GM19043 (cell line): ENCODE data around the gene FBF1.
"Not testable (repeated sequence)": the region's sequence is repeated elsewhere in the genome, so short reads cannot be mapped to it uniquely, and the experiment has no call there.

ENCODE experiments used
- ATAC-seq: cut with Tn5 transposase; IDR thresholded peaks from one replicate; pipeline ENCODE4 v1.9.1; 2021; ENCODE audit warnings: low read depth; ENCODE audit not compliant: unreplicated experiment

FBF1 gene

GRCh38 chr17:75876938-75877751 lies 63.7 kb downstream of the FBF1 start:
- no peak for ATAC-seq

GRCh38 chr17:75876190-75876937 lies 64.5 kb downstream of the FBF1 start:
- ATAC-seq = no peak

GRCh38 chr17:75875940-75876189 lies 65.0 kb downstream of the FBF1 start:
- ATAC-seq = no peak

- ATAC-seq = no peak
Observed at GRCh38 chr17:75875182-75875939, 65.5 kb downstream of the FBF1 start.

GRCh38 chr17:75874323-75875181 lies 66.3 kb downstream of the FBF1 start:
- no peak for ATAC-seq

GRCh38 chr17:75873587-75874322 lies 67.1 kb downstream of the FBF1 start:
- no peak for ATAC-seq

- ATAC-seq = no peak
Observed at GRCh38 chr17:75872434-75873351, 68.1 kb downstream of the FBF1 start.

GRCh38 chr17:75870228-75870627 lies 70.6 kb downstream of the FBF1 start:
- not testable (repeated sequence) for ATAC-seq

- no peak for ATAC-seq
Observed at GRCh38 chr17:75869282-75870141, 71.3 kb downstream of the FBF1 start.

GRCh38 chr17:75868730-75869281 lies 72.0 kb downstream of the FBF1 start:
- ATAC-seq = not testable (repeated sequence)

GRCh38 chr17:75865404-75866188 lies 75.2 kb downstream of the FBF1 start:
- not testable (repeated sequence) for ATAC-seq

- not testable (repeated sequence) for ATAC-seq
Observed at GRCh38 chr17:75864887-75865286, 76.0 kb downstream of the FBF1 start.

GRCh38 chr17:75864448-75864871 lies 76.4 kb downstream of the FBF1 start:
- peak; percentile 73 for ATAC-seq

- no peak for ATAC-seq
Observed at GRCh38 chr17:75861927-75862317, 78.9 kb downstream of the FBF1 start.
